HepG2 (cell line): Measurements from ENCODE around the gene PHRF1. TPM values are rescaled to one million over a fixed set of nuclear protein-coding genes. Genes with fewer than 3 reads are reported as not detected.

Experiments used
- ATAC-seq: fragments of 200-7000 bp; cut with Tn5 transposase; 3 replicates; pipeline ENCODE4 v1.9.1; 2020; ENCODE audit warnings: mild to moderate bottlenecking, moderate library complexity
- BruUV-seq: library from RNA; stranded (reverse); fragments of 400-500 nt; replicated peaks from 2 replicates; lab custom pipeline; 2021; lab: Mats Ljungman, UMichigan
- CTCF ChIA-PET: fragments of 300-600 bp; formaldehyde crosslinking; extraction: SDS; loops from one replicate; lab custom pipeline; 2021; ENCODE audit warnings: low total read pairs, inconsistent platforms, low intra/inter-chr PET ratio; lab: Yijun Ruan, JAX
- POLR2A ChIA-PET: fragments of 350-600 bp; sonication (Branson Sonifier 250); formaldehyde crosslinking; loops from one replicate; lab custom pipeline; 2020; ENCODE audit warnings: antibody characterized with exemption, inconsistent platforms; lab: Yijun Ruan, JAX
- DNase-seq: peaks from one replicate; pipeline ENCODE4 v3.0.0-alpha.2; 2015; ENCODE audit warnings: low spot score
- FAIRE-seq: peaks from 3 replicates; lab custom pipeline; 2011; peaks lifted over from hg19 to GRCh38; lab: Jason Lieb, UNC
- H2AFZ ChIP-seq: one replicate; pipeline ENCODE4 v1.6.1; 2011; ENCODE audit warnings: low read length, inconsistent platforms
- H3K27ac ChIP-seq: fragments of 300-600 bp; 3 replicates; pipeline ENCODE4 v1.8.0; 2011; ENCODE audit warnings: mixed run types, mild to moderate bottlenecking, mixed read lengths, low read length, inconsistent platforms; ENCODE audit not compliant: insufficient read depth; ENCODE audit errors: extremely low read length
- H3K27me3 ChIP-seq, 2 experiments: fragments of 200-600 bp in 1 of 2; 2 replicates in 1 of 2; 3 replicates in 1 of 2; pipeline versions ENCODE4 v1.6.0 to v1.8.0; 2011; ENCODE audit warnings: low read length in 2 of 2, mild to moderate bottlenecking in 2 of 2, moderate library complexity in 2 of 2, inconsistent platforms in 1 of 2; ENCODE audit not compliant: insufficient read depth in 2 of 2, control insufficient read depth in 1 of 2
- H3K36me3 ChIP-seq, 2 experiments: fragments of 200-600 bp in 1 of 2; replicated peaks in 1 of 2; 2 replicates in 1 of 2; 3 replicates in 1 of 2; pipeline versions ENCODE4 v1.5.1 to v1.8.0; 2011; ENCODE audit warnings: low read length in 2 of 2, inconsistent platforms in 1 of 2; ENCODE audit not compliant: insufficient read depth in 2 of 2, control insufficient read depth in 1 of 2
- H3K4me1 ChIP-seq: 2 replicates; pipeline ENCODE4 v1.5.1; 2012; ENCODE audit warnings: low read length, inconsistent platforms; ENCODE audit not compliant: insufficient read depth
- H3K4me2 ChIP-seq: 2 replicates; pipeline ENCODE4 v1.6.0; 2011; ENCODE audit warnings: low read depth, low read length, inconsistent platforms
- H3K4me3 ChIP-seq, 3 experiments: fragments of 200-600 bp in 1 of 3; sonication (generic), shearing (Covaris generic) in 1 of 3; replicated peaks in 1 of 3; 2 replicates each; pipeline ENCODE4 v1.5.1; 2011 to 2016; ENCODE audit warnings: low read length in 3 of 3, inconsistent platforms in 2 of 3, low read depth in 2 of 3, mild to moderate bottlenecking in 2 of 3, control low read depth in 1 of 3, mixed read lengths in 1 of 3; ENCODE audit not compliant: insufficient read depth in 1 of 3
- H3K79me2 ChIP-seq: one replicate; pipeline ENCODE4 v1.6.1; 2011; ENCODE audit warnings: low read length, inconsistent platforms; ENCODE audit not compliant: insufficient read depth
- H3K9ac ChIP-seq: 2 replicates; pipeline ENCODE4 v1.6.0; 2011; ENCODE audit warnings: mild to moderate bottlenecking, low read depth, low read length, inconsistent platforms; ENCODE audit not compliant: insufficient read depth
- H3K9me3 ChIP-seq: 2 replicates; pipeline ENCODE4 v1.5.1; 2012; ENCODE audit warnings: mild to moderate bottlenecking, low read length
- H4K20me1 ChIP-seq: 2 replicates; pipeline ENCODE4 v1.6.0; 2011; ENCODE audit warnings: inconsistent platforms, mild to moderate bottlenecking, low read length, moderate library complexity; ENCODE audit not compliant: insufficient read depth
- CEBPZ ChIP-seq: IDR thresholded peaks from 2 replicates; pipeline ENCODE4 v1.6.1; 2012; ENCODE audit warnings: low read length, improper control_type of control experiment
- FIP1L1 ChIP-seq: fragments of 200-400 bp; formaldehyde crosslinking; IDR thresholded peaks from 2 replicates; pipeline ENCODE4 v1.6.1; 2018; ENCODE audit warnings: low read depth, mild to moderate bottlenecking, low read length, moderate library complexity, borderline replicate concordance; ENCODE audit not compliant: insufficient read depth
- FOXM1 ChIP-seq: sonication (generic); formaldehyde crosslinking; IDR thresholded peaks from 2 replicates; pipeline ENCODE4 v1.5.0; 2020; ENCODE audit warnings: missing genetic modification reagents
- GPN1 ChIP-seq: sonication (generic); formaldehyde crosslinking; IDR thresholded peaks from 2 replicates; pipeline ENCODE4 v1.5.1; 2020; ENCODE audit warnings: missing genetic modification reagents, borderline replicate concordance
- HHEX ChIP-seq: IDR thresholded peaks from 2 replicates; pipeline ENCODE4 v1.6.1; 2016; ENCODE audit warnings: control low read depth
- HIC2 ChIP-seq: sonication (generic); formaldehyde crosslinking; IDR thresholded peaks from 2 replicates; pipeline ENCODE4 v1.9.0; 2022; ENCODE audit warnings: low read depth, missing genetic modification reagents
- KLF11 ChIP-seq: IDR thresholded peaks from 2 replicates; pipeline ENCODE4 v1.6.1; 2016; ENCODE audit warnings: missing compliant biosample characterization
- NCOA2 ChIP-seq: sonication (generic); formaldehyde crosslinking; IDR thresholded peaks from 2 replicates; pipeline ENCODE4 v1.8.0; 2022; ENCODE audit warnings: inconsistent platforms
- NCOA5 ChIP-seq: sonication (generic); formaldehyde crosslinking; IDR thresholded peaks from 2 replicates; pipeline ENCODE4 v1.4.0; 2020; ENCODE audit warnings: missing genetic modification reagents
- NFIB ChIP-seq: sonication (generic); formaldehyde crosslinking; IDR thresholded peaks from 2 replicates; pipeline ENCODE4 v1.9.0; 2021; ENCODE audit warnings: missing genetic modification reagents, mild to moderate bottlenecking, borderline replicate concordance
- POLR2AphosphoS5 ChIP-seq: IDR thresholded peaks from 2 replicates; pipeline ENCODE4 v1.6.1; 2012; ENCODE audit warnings: low read depth, low read length
- PPARG ChIP-seq: conservative IDR thresholded peaks from 2 replicates; pipeline ENCODE4 v1.6.1; 2016; ENCODE audit warnings: missing biosample characterization, missing genetic modification reagents
- SAFB2 ChIP-seq: sonication (generic); formaldehyde crosslinking; IDR thresholded peaks from 2 replicates; pipeline ENCODE4 v1.5.1; 2020; ENCODE audit warnings: missing genetic modification reagents, low read depth, mild to moderate bottlenecking, borderline replicate concordance
- YY1 ChIP-seq: IDR thresholded peaks from 2 replicates; pipeline ENCODE4 v1.6.1; 2011; ENCODE audit warnings: low read length, low read depth, moderate library complexity, mild to moderate bottlenecking; ENCODE audit not compliant: insufficient read depth, insufficient replicate concordance
- ZBTB3 ChIP-seq: sonication (generic); formaldehyde crosslinking; IDR thresholded peaks from 2 replicates; pipeline ENCODE4 v1.4.0; 2020; ENCODE audit warnings: low read depth, mild to moderate bottlenecking, moderate library complexity, missing genetic modification reagents, borderline replicate concordance
- ZBTB7B ChIP-seq: sonication (generic); formaldehyde crosslinking; IDR thresholded peaks from 2 replicates; pipeline ENCODE4 v1.4.0; 2020; ENCODE audit warnings: missing genetic modification reagents
- ZKSCAN5 ChIP-seq: sonication (generic); formaldehyde crosslinking; IDR thresholded peaks from 2 replicates; pipeline ENCODE4 v1.5.1; 2020; ENCODE audit warnings: mild to moderate bottlenecking, missing genetic modification reagents
- ZMAT3 ChIP-seq: sonication (generic); formaldehyde crosslinking; conservative IDR thresholded peaks from 2 replicates; pipeline ENCODE4 v1.7.0; 2021; ENCODE audit warnings: missing genetic modification reagents
- WGBS: methylation state at CpG from one replicate; pipeline ENCODE4 v1.1.6; 2017; ENCODE audit warnings: low lambda C conversion rate; 5-methylcytosine and 5-hydroxymethylcytosine counted together
- in situ Hi-C: cut with HindIII; loops from 2 replicates; pipeline ENCODE4 v1.10.0; 2017; ENCODE audit warnings: low pct_unique_long_range_greater_than_20kb; ENCODE audit not compliant: extremely low pct_ligation_motif_present
- intact Hi-C: fragments of 100-400 bp; cut with micrococcal nuclease; formaldehyde crosslinking; loops from one replicate; pipeline ENCODE4 v1.10.0; 2022; ENCODE audit not compliant: unreplicated experiment
- polyA plus RNA-seq, 8 experiments: library from polyadenylated mRNA; depleted of rRNA in 3 of 8; stranded (reverse) in 7 of 8; unstranded in 1 of 8; fragments of >200 nt; fragmentation: Illumina TruSeq in 4 of 8; extraction: Trizol in 4 of 8; gene quantifications; 2 replicates each; pipeline versions ENCODE4 v1.2.1 to v1.2.3, GENCODE V29; 2011 to 2016; ENCODE audit warnings: low read depth in 4 of 8, missing spikeins in 1 of 8, mixed read lengths in 1 of 8; ENCODE audit not compliant: insufficient read depth in 1 of 8
- total RNA-seq, 5 experiments: library from RNA; depleted of rRNA; stranded (reverse); fragments of >200 nt; fragmentation: Illumina TruSeq; extraction: Trizol; gene quantifications; 2 replicates each; pipeline ENCODE4 v1.2.3, GENCODE V29; 2016; ENCODE audit warnings: low read depth in 1 of 5

The PHRF1 gene
- total and polyA plus RNA-seq, 2 of the 13 experiments (the other 11 are each of a cell fraction or from before 2014, with no cell fraction given), result 8.2 to 16.7 TPM

- TF ChIP-seq POLR2AphosphoS5, result no peak
Measured at GRCh38 chr11:613369-613968, 37.2 kb downstream of the PHRF1 start (continued).

- no peak for DNase-seq
- CTCF ChIA-PET, result no interaction called here
- H3K36me3 ChIP-seq, result peaks cover 31 to 53% of the 10 kb centered on the region in 2 experiments; a peak in 4 of 5 replicates
- no peak overlapping the region for H3K9ac ChIP-seq
- H3K9me3 ChIP-seq, result no peaks in the 10 kb centered on the region
- peaks cover 3% of the 10 kb centered on the region; the same call in 1 of the 2 replicates for H4K20me1 ChIP-seq
- H3K4me2 ChIP-seq, result no peak overlapping the region
- POLR2A ChIA-PET, result interaction anchor here (1.0 kb wide), 1 partner anchor 9 kb away, joined by 3 read pairs; no protein-coding TSS in a partner anchor
- WGBS, result 96% methylated on average over 14 of the region's 14 CpGs
- TF ChIP-seq ZKSCAN5 (CRISPR knock-in tag) (no peak), NCOA5 (CRISPR knock-in tag) (no peak), ZBTB3 (CRISPR knock-in tag) (no peak), YY1 (no peak), KLF11 (CRISPR knock-in tag) (no peak), ZBTB7B (CRISPR knock-in tag) (no peak), HIC2 (CRISPR knock-in tag) (no peak), ZMAT3 (no peak), GPN1 (no peak), PPARG (CRISPR knock-in tag) (no peak), FIP1L1 (no peak), NFIB (CRISPR knock-in tag) (no peak), SAFB2 (no peak), CEBPZ (no peak), FOXM1 (CRISPR knock-in tag) (no peak), NCOA2 (CRISPR knock-in tag) (no peak), HHEX (CRISPR knock-in tag) (no peak)
- no peaks in the 10 kb centered on the region for H3K79me2 ChIP-seq
- no peak overlapping the region for H2AFZ ChIP-seq
- H3K27ac ChIP-seq, result no peak overlapping the region
- in situ Hi-C loops (no loop called here), intact Hi-C loops (loop anchor here (10.0 kb wide), 1 partner anchor 59 kb away; no protein-coding TSS in a partner anchor)
- ATAC-seq, result no peak; the same call in 2 of the 3 replicates
- no peaks in the 10 kb centered on the region for H3K4me1 ChIP-seq
- FAIRE-seq, result no peak
- H3K27me3 ChIP-seq, result no peaks in the 10 kb centered on the region
- no TSS peak for BruUV-seq
- no peak overlapping the region for H3K4me3 ChIP-seq
Measured at GRCh38 chr11:614021-614622, 37.9 kb downstream of the PHRF1 start.
